HG03575 (cell line): ENCODE results near the gene COL25A1.
"Not testable (repeated sequence)": the region's sequence is repeated elsewhere in the genome, so short reads cannot be mapped to it uniquely, and the experiment has no call there.

Source experiments
- ATAC-seq: cut with Tn5 transposase; IDR thresholded peaks from one replicate; pipeline ENCODE4 v1.9.1; 2021; ENCODE audit not compliant: unreplicated experiment, insufficient number of reproducible peaks, low FRiP score; ENCODE audit errors: extremely low read depth

COL25A1 gene

DNA sequence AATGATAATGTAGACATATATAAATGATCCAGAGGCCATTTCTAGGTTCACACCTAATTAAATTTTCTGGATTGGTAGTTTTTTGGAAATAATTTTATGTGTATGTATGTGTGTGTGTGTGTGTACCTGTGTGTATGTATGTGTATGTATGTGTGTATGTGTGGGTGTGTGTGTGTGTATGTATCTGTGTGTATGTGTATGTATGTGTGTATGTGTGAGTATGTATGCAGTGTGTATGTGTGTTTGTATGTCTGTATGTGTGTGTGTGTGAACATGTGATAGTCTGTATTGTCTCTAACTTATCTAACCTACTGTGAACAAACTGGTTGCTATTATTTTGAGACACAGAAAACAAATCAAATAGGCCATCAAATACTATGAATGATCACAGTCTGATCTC lies 152.6 kb downstream of the COL25A1 start:
- ATAC-seq: no peak

DNA sequence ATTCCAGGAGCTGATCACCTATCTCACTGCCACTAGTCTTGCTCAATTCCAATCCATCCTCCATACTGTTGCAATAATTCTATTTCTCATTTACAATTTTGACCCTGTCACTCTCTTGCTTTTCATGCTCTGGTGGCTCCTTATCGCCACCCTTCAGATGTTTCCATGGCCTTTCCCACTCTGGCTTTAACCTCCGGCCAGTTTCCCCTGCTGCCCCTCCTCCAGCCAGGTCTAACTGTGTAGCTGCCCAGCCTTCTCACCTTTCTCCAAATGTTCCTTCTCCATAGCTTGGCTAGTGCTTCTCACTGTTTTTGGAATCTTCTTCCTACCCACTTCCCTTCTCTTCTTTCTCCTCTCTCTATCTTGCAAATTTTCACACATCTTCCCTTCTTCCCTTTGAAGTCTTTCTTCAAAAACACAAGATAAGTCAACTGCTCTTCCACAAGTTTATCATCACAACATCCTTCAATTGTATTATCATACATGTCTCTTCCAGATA lies 153.8 kb downstream of the COL25A1 start:
- ATAC-seq: no peak

DNA sequence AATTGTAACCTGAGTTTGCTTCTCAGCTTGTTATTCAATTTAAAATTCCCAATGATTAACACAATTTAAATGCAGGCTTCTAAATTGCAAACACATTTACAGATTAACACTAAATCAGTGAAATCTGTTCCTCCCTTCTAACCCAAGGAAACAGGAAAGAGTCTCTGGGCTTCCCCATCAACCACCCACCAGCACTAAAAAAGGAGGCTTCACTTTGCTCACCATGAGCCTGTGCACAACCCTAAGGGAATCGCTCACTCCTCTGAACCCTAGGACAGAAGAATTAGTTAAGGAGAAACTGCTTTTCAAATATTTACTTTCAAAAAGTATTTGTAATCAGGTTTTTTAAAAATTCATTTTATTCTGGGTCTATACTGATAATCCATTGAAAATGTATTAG lies 155.3 kb downstream of the COL25A1 start:
- ATAC-seq: no peak

DNA sequence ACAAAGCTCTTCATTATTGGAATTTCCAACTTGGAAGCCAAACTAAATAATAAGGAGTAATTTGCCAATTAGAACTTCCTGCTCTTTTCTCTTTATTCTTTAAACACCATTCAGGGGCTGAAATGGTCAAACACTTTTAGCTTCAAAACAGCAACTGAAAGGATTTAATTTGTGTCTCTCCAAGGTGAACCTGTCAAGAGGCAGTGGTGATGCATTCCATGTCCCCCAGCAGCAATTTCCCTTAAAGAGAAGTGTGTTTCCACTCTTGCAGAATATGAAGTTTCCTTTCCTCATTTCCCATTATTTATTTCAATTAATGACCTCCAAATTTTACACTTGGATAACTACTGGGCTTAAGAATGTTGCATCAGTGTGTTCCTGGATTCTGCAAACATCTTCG lies 156.0 kb downstream of the COL25A1 start:
- no peak for ATAC-seq

DNA sequence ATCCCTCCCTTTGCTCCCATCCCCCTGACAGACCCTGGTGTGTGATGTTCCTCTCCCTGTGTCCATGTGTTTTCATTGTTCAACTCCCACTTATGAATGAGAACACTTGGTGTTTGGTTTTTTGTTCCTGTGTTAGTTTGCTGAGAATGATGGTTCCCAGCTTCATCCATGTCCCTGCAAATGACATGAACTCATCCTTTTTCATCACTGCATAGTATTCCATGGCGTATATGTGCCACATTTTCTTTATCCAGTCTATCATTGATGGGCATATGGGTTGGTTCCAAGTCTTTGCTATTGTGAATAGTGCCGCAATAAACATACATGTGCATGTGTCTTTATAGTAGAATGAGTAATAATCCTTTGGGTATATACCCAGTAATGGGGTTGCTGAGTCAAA lies 164.3 kb downstream of the COL25A1 start:
- ATAC-seq: not testable (repeated sequence)

DNA sequence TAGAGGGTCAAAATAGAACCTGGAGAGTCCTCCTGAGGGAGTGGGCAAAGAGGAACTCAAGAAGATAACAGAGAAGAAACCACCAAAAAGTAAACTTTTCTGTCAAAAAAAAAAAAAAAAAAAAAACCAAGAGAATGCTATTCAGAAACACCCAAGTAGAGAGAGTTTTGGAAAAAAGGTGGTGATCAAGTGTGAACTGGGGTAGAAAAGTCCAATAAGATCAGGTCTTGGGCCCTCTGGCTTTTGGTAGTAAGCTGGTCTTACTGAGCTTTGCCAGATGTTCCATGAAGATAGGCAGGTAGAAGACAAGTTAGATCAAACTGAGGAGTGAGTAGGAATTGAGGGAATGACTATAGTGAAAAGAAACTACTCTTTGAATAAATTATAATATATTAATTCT lies 167.5 kb downstream of the COL25A1 start:
- no peak for ATAC-seq

DNA sequence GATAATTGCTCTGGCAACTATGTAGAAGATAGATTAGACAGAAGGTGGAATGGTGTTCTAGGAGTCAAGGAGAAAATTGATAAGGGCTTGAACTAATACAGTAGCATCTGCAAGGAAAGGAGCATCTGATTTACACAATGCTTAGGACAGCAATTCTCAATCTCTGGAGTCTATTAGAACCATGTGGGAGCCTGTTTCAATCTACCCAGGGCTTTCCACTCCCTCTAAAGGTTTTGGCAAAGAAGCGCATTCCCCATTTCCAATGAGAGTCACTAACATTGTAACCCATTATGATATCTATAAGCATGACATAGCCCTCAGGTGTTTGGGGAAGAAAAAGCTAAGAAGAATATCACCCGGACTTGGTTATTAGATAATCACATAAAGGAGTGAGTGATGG lies 168.2 kb downstream of the COL25A1 start:
- no peak for ATAC-seq

DNA sequence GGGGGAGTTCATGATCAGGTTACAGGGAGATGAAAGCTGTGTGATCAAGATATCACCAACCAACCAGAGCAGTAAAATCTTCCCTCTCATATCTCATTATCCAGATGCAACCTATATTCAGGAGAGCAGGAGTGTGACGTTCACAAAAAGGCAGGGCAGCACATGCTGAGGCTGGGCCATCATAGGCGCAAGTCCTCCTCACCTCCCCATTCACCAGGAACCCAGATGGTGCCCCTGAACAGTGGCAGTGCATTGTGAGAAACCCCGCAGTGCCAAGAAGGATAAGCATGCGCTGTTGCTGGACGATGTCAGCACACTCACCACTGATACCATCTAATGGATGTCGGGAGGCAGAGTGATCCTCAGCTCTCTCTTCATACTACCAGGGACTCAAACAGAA lies 170.9 kb downstream of the COL25A1 start:
- no peak for ATAC-seq

DNA sequence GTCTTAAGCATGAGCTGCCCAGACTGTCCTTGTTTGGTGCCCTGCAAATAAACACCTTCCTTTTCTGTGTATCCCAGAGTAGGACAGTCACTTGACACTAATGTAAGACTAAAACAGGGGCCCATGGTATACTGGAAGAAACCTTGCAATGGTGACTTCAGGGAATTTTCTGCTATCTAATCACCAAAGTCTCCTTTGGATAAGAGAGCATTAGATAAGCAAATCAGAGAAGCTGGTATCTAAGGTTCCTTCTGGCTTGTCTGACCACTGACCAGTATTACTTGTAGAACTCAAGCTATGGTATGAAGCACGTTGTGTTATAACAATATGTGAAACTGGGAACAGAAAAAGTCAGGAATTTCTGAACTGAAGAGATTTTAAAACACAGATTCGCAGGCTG lies 173.9 kb downstream of the COL25A1 start:
- ATAC-seq: no peak

DNA sequence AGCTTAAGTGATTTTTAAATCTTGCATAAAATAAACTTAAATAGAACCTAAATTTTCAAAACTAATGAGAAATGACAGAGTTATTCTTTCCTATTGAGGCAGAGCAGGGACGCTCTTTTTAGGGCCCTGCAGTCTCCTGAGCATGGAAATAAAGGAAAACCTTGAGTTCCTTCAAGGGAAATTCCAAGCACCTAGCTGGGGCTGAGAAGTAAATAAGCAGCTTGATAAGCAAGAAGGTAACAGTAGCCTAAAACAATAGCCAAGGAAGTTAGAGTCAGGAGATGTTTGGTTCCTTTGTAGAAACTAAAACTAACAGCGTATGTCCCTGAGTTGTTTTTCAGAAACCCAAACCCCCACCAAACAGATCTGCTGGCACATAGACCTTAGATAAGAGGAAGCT lies 174.6 kb downstream of the COL25A1 start:
- ATAC-seq: no peak

DNA sequence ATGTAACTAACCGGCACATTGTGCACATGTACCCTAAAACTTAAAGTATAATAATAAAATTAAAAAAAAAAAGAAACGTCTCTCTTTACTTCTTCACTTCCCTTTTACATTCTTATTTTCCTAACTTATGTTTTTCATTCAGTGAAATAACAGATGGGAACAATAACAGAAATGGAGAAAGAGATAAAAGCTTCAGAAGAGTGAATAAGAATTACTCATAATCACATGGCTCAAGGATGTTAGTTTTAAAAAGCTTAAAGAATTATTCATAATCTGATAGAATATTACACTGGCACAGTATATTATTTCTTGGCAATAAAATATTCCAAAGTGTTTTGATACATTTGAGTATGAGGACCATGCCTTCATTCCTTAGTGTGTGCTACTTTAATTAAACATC lies 175.6 kb downstream of the COL25A1 start:
- ATAC-seq: no peak

DNA sequence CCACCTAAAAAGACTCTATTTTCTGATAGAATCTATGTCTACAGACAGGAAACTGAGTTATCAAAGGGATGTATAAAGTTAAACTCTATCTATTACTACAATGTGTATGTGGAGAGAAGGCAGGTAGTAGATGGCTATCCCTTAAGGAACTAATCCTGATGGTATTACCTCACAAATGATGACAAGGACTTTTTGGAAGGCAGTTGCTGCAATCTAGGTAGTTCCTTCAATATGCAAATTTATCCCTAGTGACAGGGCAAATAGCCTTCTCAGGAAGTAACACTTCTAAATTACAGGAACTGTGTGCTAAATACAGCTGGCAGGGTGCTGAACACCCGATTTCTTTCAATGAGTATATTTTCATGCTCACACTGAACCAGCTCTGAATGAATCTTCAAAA lies 177.4 kb downstream of the COL25A1 start:
- no peak for ATAC-seq

DNA sequence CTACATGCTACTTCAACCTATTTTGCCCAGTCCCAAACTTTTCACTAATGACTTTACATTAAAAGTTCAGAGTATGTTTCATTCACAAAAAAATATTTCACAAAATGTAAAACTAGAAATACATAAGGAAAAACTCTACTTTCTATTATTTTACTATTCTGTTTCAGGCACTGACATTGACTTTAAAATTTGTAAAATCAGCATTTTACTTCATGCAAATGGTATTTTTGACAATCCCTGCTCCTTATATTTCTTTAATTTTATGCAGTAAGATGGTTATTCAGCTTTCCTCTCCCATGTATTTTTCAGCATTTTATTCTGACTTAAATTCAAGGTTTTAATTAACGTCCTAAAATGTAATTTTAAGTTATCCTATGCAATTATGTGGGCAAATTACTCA lies 178.5 kb downstream of the COL25A1 start:
- no peak for ATAC-seq

DNA sequence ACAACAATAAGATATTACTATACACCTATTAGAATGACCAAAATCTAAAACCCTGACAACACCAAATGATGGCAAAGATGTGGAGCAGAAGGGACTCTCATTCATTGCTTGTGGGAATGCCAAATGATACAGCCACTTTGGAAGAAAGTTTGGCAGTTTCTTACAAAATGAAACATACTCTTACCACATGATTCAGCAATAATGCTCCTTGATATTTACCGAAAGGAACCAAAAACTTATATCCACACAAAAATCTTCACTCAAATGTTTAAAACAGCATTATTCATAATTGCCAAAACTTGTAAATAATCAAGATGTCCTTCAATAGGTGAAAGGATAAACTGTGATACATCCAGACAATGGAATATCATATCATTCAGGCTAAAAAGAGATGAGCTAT lies 180.9 kb downstream of the COL25A1 start:
- no peak for ATAC-seq

DNA sequence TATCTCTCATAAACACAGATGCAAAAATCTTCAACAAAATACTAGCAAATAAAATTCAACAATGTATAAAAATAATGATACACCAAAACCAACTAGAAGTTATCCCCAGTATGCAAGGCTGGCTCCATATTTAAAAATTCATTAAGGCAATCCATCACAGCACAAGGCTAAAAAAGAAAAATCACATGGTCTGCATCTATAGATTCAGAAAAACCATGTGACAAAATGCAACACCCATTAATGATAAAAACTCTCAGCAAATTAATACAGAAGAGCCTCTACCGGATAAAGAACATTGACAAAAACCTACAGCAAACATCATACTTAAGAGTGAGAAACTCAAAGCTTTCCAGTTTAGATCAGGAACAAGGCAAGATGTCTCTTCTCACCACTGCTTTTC lies 182.6 kb downstream of the COL25A1 start:
- no peak for ATAC-seq

DNA sequence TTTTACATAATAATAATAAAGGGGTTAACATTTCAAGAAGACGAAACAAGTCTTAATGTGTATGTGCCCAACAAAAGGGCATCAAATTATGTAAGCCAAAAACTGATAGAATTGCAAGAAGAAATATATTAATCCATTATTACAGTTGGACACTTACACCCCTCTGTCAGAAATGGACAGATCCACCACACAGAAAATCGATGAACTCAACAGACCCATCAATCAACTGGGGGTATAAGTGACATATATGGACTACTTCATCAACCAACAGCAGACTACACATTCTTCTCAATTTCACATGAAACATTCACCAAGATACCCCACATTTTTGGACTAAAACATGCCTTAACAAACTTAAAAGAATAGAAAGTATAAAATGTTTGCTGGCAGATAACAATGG lies 183.8 kb downstream of the COL25A1 start:
- ATAC-seq: no peak

DNA sequence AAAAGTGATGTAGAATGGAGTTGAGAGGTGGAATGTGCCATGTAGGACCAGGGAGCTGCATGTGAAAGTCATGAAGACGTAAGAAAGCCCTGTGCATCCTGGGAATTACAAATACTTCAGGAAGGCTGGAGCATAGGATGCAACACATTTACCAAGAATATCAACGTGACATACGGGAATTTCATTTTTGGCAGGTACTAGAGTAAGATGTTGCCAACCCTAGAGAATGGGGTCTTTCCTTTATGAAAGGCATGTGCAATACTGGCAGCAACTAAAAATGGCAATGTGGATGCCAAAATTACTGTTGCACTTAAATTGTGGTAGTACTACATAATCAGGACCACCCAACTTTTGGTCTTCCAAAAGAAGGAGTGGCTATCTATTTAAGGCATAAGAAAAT lies 188.0 kb downstream of the COL25A1 start:
- no peak for ATAC-seq

DNA sequence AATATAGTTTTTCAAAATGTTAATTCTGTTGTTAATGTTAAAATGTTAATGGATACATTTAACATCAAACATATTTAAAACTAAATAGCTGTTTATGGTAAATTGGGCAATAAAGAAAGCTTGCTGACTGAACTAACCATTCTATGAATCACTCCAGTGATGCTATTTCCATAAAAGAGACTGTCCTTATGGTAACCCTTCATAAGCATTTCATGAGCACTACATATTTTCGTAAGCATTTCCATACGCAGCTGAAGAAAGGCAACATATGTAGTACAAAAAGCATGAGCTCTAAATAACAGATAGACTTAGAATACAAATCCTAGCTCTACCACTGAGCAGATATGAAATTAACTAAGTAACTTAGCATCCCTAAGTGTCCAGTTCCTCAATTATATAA lies 188.9 kb downstream of the COL25A1 start:
- no peak for ATAC-seq

DNA sequence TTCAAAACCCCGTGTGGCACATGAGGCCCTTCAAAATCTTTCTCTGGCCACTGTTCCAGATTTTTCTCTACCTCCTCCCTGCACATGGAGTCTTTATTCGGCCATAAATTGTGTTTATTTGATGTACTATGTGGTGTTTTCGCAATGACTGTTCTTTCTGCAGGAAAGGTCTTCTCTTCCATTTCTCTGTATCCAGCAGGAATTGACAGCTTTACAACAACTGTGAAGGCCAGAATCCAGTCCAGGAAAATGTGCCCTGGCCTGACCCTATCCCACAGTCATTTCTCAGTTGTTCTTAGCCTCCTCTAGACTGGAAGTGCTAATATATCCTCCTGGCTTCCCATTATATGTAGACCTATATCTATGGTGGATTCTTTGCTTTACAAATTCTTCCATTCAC lies 191.4 kb downstream of the COL25A1 start:
- no peak for ATAC-seq

DNA sequence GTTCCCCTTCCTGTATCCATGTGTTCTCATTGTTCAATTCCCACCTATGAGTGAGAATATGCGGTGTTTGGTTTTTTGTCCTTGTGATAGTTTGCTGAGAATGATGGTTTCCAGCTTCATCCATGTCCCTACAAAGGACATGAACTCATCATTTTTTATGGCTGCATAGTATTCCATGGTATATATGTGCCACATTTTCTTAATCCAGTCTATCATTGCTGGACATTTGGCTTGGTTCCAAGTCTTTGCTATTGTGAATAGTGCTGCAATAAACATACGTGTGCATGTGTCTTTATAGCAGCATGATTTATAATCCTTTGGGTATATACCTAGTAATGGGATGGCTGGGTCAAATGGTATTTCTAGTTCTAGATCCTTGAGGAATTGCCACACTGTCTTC lies 194.2 kb downstream of the COL25A1 start:
- ATAC-seq: not testable (repeated sequence)

DNA sequence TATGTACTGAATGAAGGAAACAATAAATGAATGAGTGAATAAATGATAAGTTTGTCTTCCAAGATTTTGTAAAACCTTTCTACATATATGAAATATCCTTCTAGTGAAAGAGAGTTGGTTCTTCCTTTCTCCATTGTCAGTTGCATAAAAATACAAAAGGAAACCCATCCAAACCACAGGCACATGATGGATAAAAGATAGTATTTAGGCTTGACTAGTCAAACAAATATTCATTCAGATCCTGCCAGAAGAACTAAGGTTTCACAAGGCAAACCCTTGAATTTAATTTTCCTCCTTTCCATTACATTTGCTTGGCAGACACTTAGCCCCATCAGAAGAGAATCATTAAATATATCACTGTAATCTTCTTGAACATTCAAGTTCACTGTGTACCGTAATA lies 208.4 kb downstream of the COL25A1 start:
- no peak for ATAC-seq
